ENCODE results near the gene EFNA5. TPM values are rescaled to one million over a fixed set of nuclear protein-coding genes. Genes with fewer than 3 reads are reported as not detected.

EFNA5 gene
- total and polyA plus RNA-seq, 2 of the 8 experiments (the other 6 are each of a cell fraction or from before 2014, with no cell fraction given): 9.6 to 21.8 TPM

DNA sequence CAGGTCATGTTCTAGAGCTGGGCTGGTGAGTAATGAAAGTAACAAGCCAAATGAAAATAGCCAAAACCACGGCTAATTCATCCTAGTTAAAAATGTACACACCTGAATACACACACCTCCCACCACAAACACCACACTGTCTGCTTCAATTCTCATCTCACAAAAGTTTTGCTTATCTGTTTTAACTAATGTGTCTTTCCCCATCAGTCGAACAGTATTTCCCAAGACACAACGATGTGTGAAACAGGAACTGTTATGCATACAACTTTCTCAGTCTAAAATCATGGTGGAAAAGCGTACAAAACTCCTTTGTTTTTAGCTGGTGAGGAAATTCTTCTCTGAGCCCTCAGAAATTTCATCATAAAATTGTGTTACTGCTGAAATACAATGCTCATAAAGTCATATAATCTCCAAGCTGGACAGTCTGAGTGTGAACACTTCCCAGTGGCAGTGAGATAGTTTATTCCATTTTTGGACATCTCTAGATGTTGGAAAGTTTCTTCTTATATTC, 242.4 kb downstream of the EFNA5 start (continued):
- no peak for TF ChIP-seq KDM4A (IDR thresholded peaks at IDR 0.05; ENCODE audit: low read depth, low read length, severe bottlenecking)

All from H1 (cell line).